Lower lobe of right lung (tissue), 2 donors: ENCODE measurements around the gene PID1. TPM values are rescaled to one million over a fixed set of nuclear protein-coding genes. Genes with fewer than 3 reads are reported as not detected.

Experiments used
- ATAC-seq, 2 donors: fragments of 200-7000 bp; cut with Tn5 transposase; one replicate each; pipeline ENCODE4 v1.9.1; 2020 to 2022; ENCODE audit warnings: mild to moderate bottlenecking in 2 of 2, moderate library complexity in 2 of 2
- DNase-seq: peaks from one replicate; pipeline ENCODE4 v3.0.0-alpha.2; 2020
- H3K27ac ChIP-seq: fragments of 200-600 bp; one replicate; pipeline ENCODE4 v1.8.0; 2022
- H3K27me3 ChIP-seq: fragments of 200-600 bp; one replicate; pipeline ENCODE4 v1.8.0; 2022; ENCODE audit warnings: low read depth
- H3K36me3 ChIP-seq: fragments of 200-600 bp; one replicate; pipeline ENCODE4 v1.8.0; 2022; ENCODE audit warnings: mild to moderate bottlenecking
- H3K4me1 ChIP-seq: fragments of 200-600 bp; one replicate; pipeline ENCODE4 v1.8.0; 2022
- H3K4me3 ChIP-seq: fragments of 200-600 bp; one replicate; pipeline ENCODE4 v1.8.0; 2022; ENCODE audit warnings: mild to moderate bottlenecking
- H3K9me3 ChIP-seq: fragments of 200-600 bp; one replicate; pipeline ENCODE4 v1.8.0; 2022
- intact Hi-C: fragments of 100-400 bp; cut with DNase I; formaldehyde crosslinking; loops from one replicate; pipeline ENCODE4 v1.11.0; 2022
- total RNA-seq: library from RNA; stranded (reverse); fragmentation: NEBNext Ultra II Directional; extraction: Animal tissue kit (Norgen Biotek cat#: 25700); gene quantifications from one replicate; pipeline ENCODE4 v1.2.1, GENCODE V29; 2021
- TF ChIP-seq, protein P1 (sequence below): fragments of 200-600 bp; IDR thresholded peaks from one replicate; pipeline ENCODE4 v1.8.0; 2022; ENCODE audit warnings: antibody characterized with exemption, mild to moderate bottlenecking
- donor health status: DM: no; HTN: yes; CAD: no; lungs with severe emphysema.

The PID1 gene
- total RNA-seq, 1 donor from 2014 or later, result 48.0 TPM

GRCh38 chr2:229249536-229249935 lies 21.6 kb downstream of the PID1 start:
- Histone ChIP-seq H3K27ac (no peak overlapping the region), H3K4me3 (no peak overlapping the region), H3K36me3 (no peaks in the 10 kb centered on the region), H3K27me3 (no peaks in the 10 kb centered on the region), H3K4me1 (no peaks in the 10 kb centered on the region), H3K9me3 (no peaks in the 10 kb centered on the region)
- intact Hi-C loops, result no loop called here
- TF ChIP-seq, protein P1, sequence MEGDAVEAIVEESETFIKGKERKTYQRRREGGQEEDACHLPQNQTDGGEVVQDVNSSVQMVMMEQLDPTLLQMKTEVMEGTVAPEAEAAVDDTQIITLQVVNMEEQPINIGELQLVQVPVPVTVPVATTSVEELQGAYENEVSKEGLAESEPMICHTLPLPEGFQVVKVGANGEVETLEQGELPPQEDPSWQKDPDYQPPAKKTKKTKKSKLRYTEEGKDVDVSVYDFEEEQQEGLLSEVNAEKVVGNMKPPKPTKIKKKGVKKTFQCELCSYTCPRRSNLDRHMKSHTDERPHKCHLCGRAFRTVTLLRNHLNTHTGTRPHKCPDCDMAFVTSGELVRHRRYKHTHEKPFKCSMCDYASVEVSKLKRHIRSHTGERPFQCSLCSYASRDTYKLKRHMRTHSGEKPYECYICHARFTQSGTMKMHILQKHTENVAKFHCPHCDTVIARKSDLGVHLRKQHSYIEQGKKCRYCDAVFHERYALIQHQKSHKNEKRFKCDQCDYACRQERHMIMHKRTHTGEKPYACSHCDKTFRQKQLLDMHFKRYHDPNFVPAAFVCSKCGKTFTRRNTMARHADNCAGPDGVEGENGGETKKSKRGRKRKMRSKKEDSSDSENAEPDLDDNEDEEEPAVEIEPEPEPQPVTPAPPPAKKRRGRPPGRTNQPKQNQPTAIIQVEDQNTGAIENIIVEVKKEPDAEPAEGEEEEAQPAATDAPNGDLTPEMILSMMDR, result no peak
- ATAC-seq (no peak), DNase-seq (no peak)

DNA sequence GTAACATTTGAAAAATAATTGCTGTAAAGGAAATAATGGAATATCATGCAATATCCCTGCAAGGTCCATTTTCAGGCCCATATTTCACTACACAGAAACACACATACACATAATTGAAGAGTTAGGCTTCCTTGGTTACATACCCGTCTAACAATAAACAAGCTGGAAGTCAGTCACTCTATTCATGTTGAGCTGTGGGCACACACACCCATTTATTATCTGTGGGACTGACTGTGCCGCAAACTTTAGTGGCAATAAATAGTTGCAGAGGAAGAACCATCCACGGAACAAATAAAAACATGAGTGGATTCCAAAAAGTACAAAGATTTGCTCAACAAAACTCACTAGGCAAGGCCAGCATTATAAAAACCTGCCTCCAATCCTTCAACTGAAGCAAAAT lies 24.8 kb downstream of the PID1 start:
- H3K9me3 ChIP-seq, result peaks cover 5% of the 10 kb centered on the region
- ATAC-seq (no peak), DNase-seq (no peak)
- no peaks in the 10 kb centered on the region for H3K4me1 ChIP-seq
- no peaks in the 10 kb centered on the region for H3K27me3 ChIP-seq
- TF ChIP-seq, protein P1, result no peak
- H3K36me3 ChIP-seq, result no peaks in the 10 kb centered on the region
- no peak overlapping the region for H3K4me3 ChIP-seq
- intact Hi-C loops, result no loop called here
- no peak overlapping the region for H3K27ac ChIP-seq

- TF ChIP-seq, protein P1, result no peak
- no peak for DNase-seq
- H3K4me3 ChIP-seq, result no peak overlapping the region
- peaks cover 13% of the 10 kb centered on the region for H3K9me3 ChIP-seq
- H3K27ac ChIP-seq, result no peak overlapping the region
- ATAC-seq, result no peak
- H3K4me1 ChIP-seq, result no peaks in the 10 kb centered on the region
- H3K27me3 ChIP-seq, result no peaks in the 10 kb centered on the region
- intact Hi-C loops, result no loop called here
- H3K36me3 ChIP-seq, result no peaks in the 10 kb centered on the region
Observed at GRCh38 chr2:229244975-229245374, 26.1 kb downstream of the PID1 start.

- H3K4me1 ChIP-seq, result no peaks in the 10 kb centered on the region
- H3K27ac ChIP-seq, result no peak overlapping the region
- TF ChIP-seq, protein P1, result no peak
- no peak for ATAC-seq
- no peaks in the 10 kb centered on the region for H3K36me3 ChIP-seq
- H3K27me3 ChIP-seq, result no peaks in the 10 kb centered on the region
- H3K9me3 ChIP-seq, result peaks cover 13% of the 10 kb centered on the region
- intact Hi-C loops, result no loop called here
- DNase-seq, result no peak
- no peak overlapping the region for H3K4me3 ChIP-seq
Observed at GRCh38 chr2:229243890-229244560, 27.1 kb downstream of the PID1 start.

- Histone ChIP-seq H3K27me3 (no peaks in the 10 kb centered on the region), H3K36me3 (no peaks in the 10 kb centered on the region), H3K9me3 (peaks cover 13% of the 10 kb centered on the region), H3K4me3 (no peak overlapping the region), H3K27ac (no peak overlapping the region), H3K4me1 (no peaks in the 10 kb centered on the region)
- no peak for ATAC-seq
- no peak for DNase-seq
- TF ChIP-seq, protein P1, result no peak
- intact Hi-C loops, result no loop called here
Observed at GRCh38 chr2:229240984-229241491, 30.0 kb downstream of the PID1 start.
